Measurements from ENCODE around the gene PUSL1. TPM values are rescaled to one million over a fixed set of nuclear protein-coding genes. Genes with fewer than 3 reads are reported as not detected.

The PUSL1 gene
- total RNA-seq, 1 donor from 2014 or later: 12.6 TPM

- no peak for DNase-seq
- no peaks in the 10 kb centered on the region for H3K27me3 Mint-ChIP-seq
- H3K27ac Mint-ChIP-seq: no peak overlapping the region
- intact Hi-C loops (cut with micrococcal nuclease): no loop called here
- H3K36me3 Mint-ChIP-seq (ENCODE audit: low read depth): peaks cover 9% of the 10 kb centered on the region
- peaks cover 13% of the 10 kb centered on the region for H3K4me1 Mint-ChIP-seq
- TF ChIP-seq CTCF (IDR thresholded peaks at IDR 0.05): no peak
- no peaks in the 10 kb centered on the region for H3K9me3 Mint-ChIP-seq
- no peak for ATAC-seq (ENCODE audit: low read depth)
- H3K4me3 Mint-ChIP-seq: no peak overlapping the region
- ChIA-PET CTCF (no interaction called here), POLR2A (no interaction called here)
Observed at GRCh38 chr1:1344655-1345361, 36.4 kb downstream of the PUSL1 start.

- Mint-ChIP-seq H3K36me3 (ENCODE audit: low read depth) (peaks cover 5% of the 10 kb centered on the region), H3K9me3 (no peaks in the 10 kb centered on the region), H3K27me3 (no peaks in the 10 kb centered on the region), H3K4me1 (peaks cover 13% of the 10 kb centered on the region), H3K4me3 (no peak overlapping the region), H3K27ac (no peak overlapping the region)
- intact Hi-C loops (cut with micrococcal nuclease): no loop called here
- CTCF ChIA-PET: no interaction called here
- POLR2A ChIA-PET: no interaction called here
- DNase-seq: no peak
- TF ChIP-seq CTCF (IDR thresholded peaks at IDR 0.05): no peak
- no peak for ATAC-seq (ENCODE audit: low read depth)
Observed at GRCh38 chr1:1345384-1345783, 37.0 kb downstream of the PUSL1 start.

- Mint-ChIP-seq H3K36me3 (ENCODE audit: low read depth) (peaks cover 3% of the 10 kb centered on the region), H3K4me1 (peaks cover 13% of the 10 kb centered on the region), H3K27me3 (no peaks in the 10 kb centered on the region), H3K27ac (no peak overlapping the region), H3K4me3 (no peak overlapping the region), H3K9me3 (no peaks in the 10 kb centered on the region)
- no peak for TF ChIP-seq CTCF (IDR thresholded peaks at IDR 0.05)
- CTCF ChIA-PET: no interaction called here
- ATAC-seq (ENCODE audit: low read depth): no peak
- no peak for DNase-seq
- intact Hi-C loops (cut with micrococcal nuclease): no loop called here
- POLR2A ChIA-PET: no interaction called here
Observed at GRCh38 chr1:1345860-1346500, 37.6 kb downstream of the PUSL1 start.

- no peak overlapping the region for H3K27ac Mint-ChIP-seq
- intact Hi-C loops (cut with micrococcal nuclease): no loop called here
Observed at GRCh38 chr1:1346501-1346890, 38.1 kb downstream of the PUSL1 start.

More at GRCh38 chr1:1346501-1346890, 38.1 kb downstream of the PUSL1 start:
- CTCF ChIA-PET: no interaction called here
- DNase-seq: no peak
- no peak for ATAC-seq (ENCODE audit: low read depth)
- no peaks in the 10 kb centered on the region for H3K36me3 Mint-ChIP-seq (ENCODE audit: low read depth)
- TF ChIP-seq CTCF (IDR thresholded peaks at IDR 0.05): no peak
- no peaks in the 10 kb centered on the region for H3K9me3 Mint-ChIP-seq
- POLR2A ChIA-PET: no interaction called here
- peaks cover 13% of the 10 kb centered on the region for H3K4me1 Mint-ChIP-seq
- peak overlapping the region; percentile 44 for H3K4me3 Mint-ChIP-seq
- no peaks in the 10 kb centered on the region for H3K27me3 Mint-ChIP-seq

All from activated B cell treated with CpG ODN at 0.5 μM for 24 hours (primary cell).